Measurements from ENCODE around the gene RASSF1. TPM values are rescaled to one million over a fixed set of nuclear protein-coding genes. Genes with fewer than 3 reads are reported as not detected.

The RASSF1 gene
- total and polyA plus RNA-seq, 2 of the 13 experiments (the other 11 are each of a cell fraction or from before 2014, with no cell fraction given), result 10.2 to 27.5 TPM

DNA sequence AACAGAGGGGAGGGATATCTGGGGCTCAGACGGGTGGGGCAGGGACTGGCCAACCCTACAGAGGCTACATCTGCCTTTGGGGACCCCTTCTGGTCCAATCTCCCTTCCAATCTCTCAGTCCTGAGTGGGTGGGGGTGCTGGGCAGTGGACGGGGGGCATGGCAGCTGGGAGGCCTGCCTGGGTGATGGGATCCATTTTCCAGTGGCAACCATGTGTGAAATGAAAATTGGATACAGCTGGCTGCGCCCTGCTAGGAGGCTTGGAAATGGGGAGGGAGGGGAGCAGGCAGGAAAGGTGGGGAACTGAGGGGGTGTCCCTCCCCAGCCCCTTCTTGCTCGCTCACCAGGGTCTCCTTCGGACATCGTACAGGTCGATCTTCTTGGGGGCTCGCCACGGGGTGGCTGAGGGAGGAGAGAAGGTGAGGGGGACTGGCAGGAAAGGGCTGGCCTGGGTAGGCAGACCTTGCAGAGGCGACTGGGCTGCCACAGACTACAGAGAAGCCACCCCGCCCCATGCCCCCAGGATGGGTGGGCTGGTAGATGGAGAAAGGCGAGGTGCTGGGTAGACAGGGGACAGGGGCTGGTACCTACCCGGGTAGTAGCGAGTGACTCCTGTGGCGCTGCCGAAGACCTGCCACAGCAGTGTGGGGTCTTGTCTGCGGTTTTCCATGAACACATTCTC, 39.9 kb upstream of the RASSF1 start:
- Histone ChIP-seq H3K9me3 (ENCODE audit: low read length) (no peaks in the 10 kb centered on the region), H3K9ac (ENCODE audit: insufficient read depth, low read depth, low read length) (no peak overlapping the region), H3K79me2 (ENCODE audit: insufficient read depth, low read length) (no peaks in the 10 kb centered on the region), H3K4me2 (ENCODE audit: low read depth, low read length) (no peak overlapping the region), H3K4me3 (replicated peaks in 1 of 3; ENCODE audit: insufficient read depth in 1 of 3, low read depth in 2 of 3, low read length in 3 of 3) (no peak overlapping the region), H2AFZ (ENCODE audit: low read length) (no peak overlapping the region), H3K36me3 (replicated peaks in 1 of 2; ENCODE audit: control insufficient read depth in 1 of 2, insufficient read depth in 2 of 2, low read length in 2 of 2) (no peaks in the 10 kb centered on the region), H3K4me1 (ENCODE audit: insufficient read depth, low read length) (peaks cover 16% of the 10 kb centered on the region), H3K27ac (ENCODE audit: extremely low read length, insufficient read depth, low read length) (no peak overlapping the region), H3K27me3 (ENCODE audit: control insufficient read depth in 1 of 2, insufficient read depth in 2 of 2, low read length in 2 of 2) (peaks cover 12 to 38% of the 10 kb centered on the region in 2 experiments; a peak in 4 of 5 replicates), H4K20me1 (ENCODE audit: insufficient read depth, low read length) (no peaks in the 10 kb centered on the region)
- ATAC-seq (no peak), DNase-seq (ENCODE audit: low spot score) (no peak), FAIRE-seq (no peak)
- WGBS (ENCODE audit: low lambda C conversion rate), result 25% methylated on average over 13 of the region's 17 CpGs
- BruUV-seq (replicated peaks), result no TSS peak
- CTCF ChIA-PET (ENCODE audit: low intra/inter-chr PET ratio, low total read pairs), result no interaction called here
- no peak for TF ChIP-seq ZBTB21 (CRISPR knock-in tag; IDR thresholded peaks at IDR 0.05)
- TF ChIP-seq, protein P1, sequence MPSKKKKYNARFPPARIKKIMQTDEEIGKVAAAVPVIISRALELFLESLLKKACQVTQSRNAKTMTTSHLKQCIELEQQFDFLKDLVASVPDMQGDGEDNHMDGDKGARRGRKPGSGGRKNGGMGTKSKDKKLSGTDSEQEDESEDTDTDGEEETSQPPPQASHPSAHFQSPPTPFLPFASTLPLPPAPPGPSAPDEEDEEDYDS (CRISPR knock-in tag; IDR thresholded peaks at IDR 0.05), result no peak
- TF ChIP-seq, protein P2, sequence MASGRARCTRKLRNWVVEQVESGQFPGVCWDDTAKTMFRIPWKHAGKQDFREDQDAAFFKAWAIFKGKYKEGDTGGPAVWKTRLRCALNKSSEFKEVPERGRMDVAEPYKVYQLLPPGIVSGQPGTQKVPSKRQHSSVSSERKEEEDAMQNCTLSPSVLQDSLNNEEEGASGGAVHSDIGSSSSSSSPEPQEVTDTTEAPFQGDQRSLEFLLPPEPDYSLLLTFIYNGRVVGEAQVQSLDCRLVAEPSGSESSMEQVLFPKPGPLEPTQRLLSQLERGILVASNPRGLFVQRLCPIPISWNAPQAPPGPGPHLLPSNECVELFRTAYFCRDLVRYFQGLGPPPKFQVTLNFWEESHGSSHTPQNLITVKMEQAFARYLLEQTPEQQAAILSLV (CRISPR knock-in tag; IDR thresholded peaks at IDR 0.05; ENCODE audit: borderline replicate concordance), result no peak
- TF ChIP-seq ARHGAP35 (CRISPR knock-in tag; IDR thresholded peaks at IDR 0.05; ENCODE audit: borderline replicate concordance), result no peak
- no peak for TF ChIP-seq ARID2 (CRISPR knock-in tag; IDR thresholded peaks at IDR 0.05; ENCODE audit: borderline replicate concordance)
- TF ChIP-seq, protein P3, sequence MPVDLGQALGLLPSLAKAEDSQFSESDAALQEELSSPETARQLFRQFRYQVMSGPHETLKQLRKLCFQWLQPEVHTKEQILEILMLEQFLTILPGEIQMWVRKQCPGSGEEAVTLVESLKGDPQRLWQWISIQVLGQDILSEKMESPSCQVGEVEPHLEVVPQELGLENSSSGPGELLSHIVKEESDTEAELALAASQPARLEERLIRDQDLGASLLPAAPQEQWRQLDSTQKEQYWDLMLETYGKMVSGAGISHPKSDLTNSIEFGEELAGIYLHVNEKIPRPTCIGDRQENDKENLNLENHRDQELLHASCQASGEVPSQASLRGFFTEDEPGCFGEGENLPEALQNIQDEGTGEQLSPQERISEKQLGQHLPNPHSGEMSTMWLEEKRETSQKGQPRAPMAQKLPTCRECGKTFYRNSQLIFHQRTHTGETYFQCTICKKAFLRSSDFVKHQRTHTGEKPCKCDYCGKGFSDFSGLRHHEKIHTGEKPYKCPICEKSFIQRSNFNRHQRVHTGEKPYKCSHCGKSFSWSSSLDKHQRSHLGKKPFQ (CRISPR knock-in tag; IDR thresholded peaks at IDR 0.05; ENCODE audit: insufficient replicate concordance), result no peak
- TF ChIP-seq ZNF484 (CRISPR knock-in tag; IDR thresholded peaks at IDR 0.05; ENCODE audit: borderline replicate concordance, low read depth), result no peak
- TF ChIP-seq, protein P4, sequence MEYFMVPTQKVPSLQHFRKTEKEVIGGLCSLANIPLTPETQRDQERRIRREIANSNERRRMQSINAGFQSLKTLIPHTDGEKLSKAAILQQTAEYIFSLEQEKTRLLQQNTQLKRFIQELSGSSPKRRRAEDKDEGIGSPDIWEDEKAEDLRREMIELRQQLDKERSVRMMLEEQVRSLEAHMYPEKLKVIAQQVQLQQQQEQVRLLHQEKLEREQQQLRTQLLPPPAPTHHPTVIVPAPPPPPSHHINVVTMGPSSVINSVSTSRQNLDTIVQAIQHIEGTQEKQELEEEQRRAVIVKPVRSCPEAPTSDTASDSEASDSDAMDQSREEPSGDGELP (IDR thresholded peaks at IDR 0.05; ENCODE audit: borderline replicate concordance, low read depth), result no peak
- TF ChIP-seq JDP2 (CRISPR knock-in tag; IDR thresholded peaks at IDR 0.05; ENCODE audit: borderline replicate concordance), result no peak
- TF ChIP-seq, protein P5, sequence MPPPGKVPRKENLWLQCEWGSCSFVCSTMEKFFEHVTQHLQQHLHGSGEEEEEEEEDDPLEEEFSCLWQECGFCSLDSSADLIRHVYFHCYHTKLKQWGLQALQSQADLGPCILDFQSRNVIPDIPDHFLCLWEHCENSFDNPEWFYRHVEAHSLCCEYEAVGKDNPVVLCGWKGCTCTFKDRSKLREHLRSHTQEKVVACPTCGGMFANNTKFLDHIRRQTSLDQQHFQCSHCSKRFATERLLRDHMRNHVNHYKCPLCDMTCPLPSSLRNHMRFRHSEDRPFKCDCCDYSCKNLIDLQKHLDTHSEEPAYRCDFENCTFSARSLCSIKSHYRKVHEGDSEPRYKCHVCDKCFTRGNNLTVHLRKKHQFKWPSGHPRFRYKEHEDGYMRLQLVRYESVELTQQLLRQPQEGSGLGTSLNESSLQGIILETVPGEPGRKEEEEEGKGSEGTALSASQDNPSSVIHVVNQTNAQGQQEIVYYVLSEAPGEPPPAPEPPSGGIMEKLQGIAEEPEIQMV (CRISPR knock-in tag; IDR thresholded peaks at IDR 0.05; ENCODE audit: low read depth), result no peak
- no peak for TF ChIP-seq ZSCAN22 (CRISPR knock-in tag; IDR thresholded peaks at IDR 0.05)
- TF ChIP-seq MTF2 (CRISPR knock-in tag; IDR thresholded peaks at IDR 0.05; ENCODE audit: borderline replicate concordance), result no peak
- no peak for TF ChIP-seq NR2F2 (IDR thresholded peaks at IDR 0.05; ENCODE audit: borderline replicate concordance, low read depth)
- intact Hi-C loops (cut with micrococcal nuclease; ENCODE audit: unreplicated experiment), result no loop called here
- in situ Hi-C loops (cut with HindIII; ENCODE audit: extremely low pct_ligation_motif_present, low pct_unique_long_range_greater_than_20kb), result no loop called here
- POLR2A ChIA-PET, result no interaction called here
